Measurements from ENCODE around the gene HRG. TPM values are rescaled to one million over a fixed set of nuclear protein-coding genes. Genes with fewer than 3 reads are reported as not detected.

Gene HRG
- polyA plus RNA-seq, 1 experiment: not detected

DNA sequence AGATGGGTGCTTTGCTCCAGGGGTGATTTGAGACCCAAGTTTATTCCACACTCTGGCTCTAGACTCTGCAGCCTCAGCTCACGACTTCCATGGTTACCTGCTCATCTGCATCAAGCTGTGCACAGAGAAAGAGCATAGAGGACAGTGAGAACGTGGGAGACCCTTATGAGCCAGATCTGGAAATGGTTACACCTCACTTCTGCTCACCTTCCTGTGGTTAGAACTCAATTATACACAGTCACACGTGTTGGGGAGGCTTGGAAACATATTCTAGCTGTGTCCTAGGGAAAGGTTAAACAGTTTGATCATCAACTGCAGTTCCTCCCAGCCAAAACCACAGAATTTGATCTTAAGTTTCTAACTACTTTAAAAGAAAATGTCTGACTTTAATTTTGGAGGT, 23.8 kb upstream of the HRG start:
- H3K4me3 ChIP-seq (ENCODE audit: low read depth, low read length): no peak overlapping the region
- POLR2A ChIA-PET: no interaction called here
- CTCF ChIA-PET: no interaction called here
- no peak for DNase-seq (ENCODE audit: low read depth)
- TF ChIP-seq, protein P1, sequence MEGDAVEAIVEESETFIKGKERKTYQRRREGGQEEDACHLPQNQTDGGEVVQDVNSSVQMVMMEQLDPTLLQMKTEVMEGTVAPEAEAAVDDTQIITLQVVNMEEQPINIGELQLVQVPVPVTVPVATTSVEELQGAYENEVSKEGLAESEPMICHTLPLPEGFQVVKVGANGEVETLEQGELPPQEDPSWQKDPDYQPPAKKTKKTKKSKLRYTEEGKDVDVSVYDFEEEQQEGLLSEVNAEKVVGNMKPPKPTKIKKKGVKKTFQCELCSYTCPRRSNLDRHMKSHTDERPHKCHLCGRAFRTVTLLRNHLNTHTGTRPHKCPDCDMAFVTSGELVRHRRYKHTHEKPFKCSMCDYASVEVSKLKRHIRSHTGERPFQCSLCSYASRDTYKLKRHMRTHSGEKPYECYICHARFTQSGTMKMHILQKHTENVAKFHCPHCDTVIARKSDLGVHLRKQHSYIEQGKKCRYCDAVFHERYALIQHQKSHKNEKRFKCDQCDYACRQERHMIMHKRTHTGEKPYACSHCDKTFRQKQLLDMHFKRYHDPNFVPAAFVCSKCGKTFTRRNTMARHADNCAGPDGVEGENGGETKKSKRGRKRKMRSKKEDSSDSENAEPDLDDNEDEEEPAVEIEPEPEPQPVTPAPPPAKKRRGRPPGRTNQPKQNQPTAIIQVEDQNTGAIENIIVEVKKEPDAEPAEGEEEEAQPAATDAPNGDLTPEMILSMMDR (IDR thresholded peaks at IDR 0.05; ENCODE audit: insufficient read depth, low read depth, low read length): no peak
- H3K27me3 ChIP-seq (ENCODE audit: control insufficient read depth, insufficient read depth, low read length): peaks cover 7% of the 10 kb centered on the region
- no peaks in the 10 kb centered on the region for H3K36me3 ChIP-seq (ENCODE audit: control insufficient read depth, insufficient read depth, low read length)

DNA sequence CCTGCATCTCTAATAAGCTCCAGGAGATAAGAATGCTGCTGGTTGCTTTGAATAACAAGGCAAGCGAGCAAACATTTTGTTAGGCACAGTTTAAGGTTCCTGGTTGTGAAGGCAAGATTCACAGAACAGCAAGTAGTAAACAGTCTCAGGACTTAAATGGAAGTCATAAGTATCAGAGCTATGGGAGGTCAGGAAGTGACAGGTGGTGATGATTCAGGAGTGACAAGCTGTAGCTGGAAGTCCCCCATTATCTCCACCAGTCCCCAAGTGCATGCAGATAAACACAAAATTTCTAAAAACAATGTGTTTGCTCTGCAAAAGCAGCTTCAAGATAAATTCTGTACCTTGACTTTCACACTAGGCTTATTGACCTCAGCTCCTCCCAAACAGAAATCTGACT, 22.3 kb upstream of the HRG start:
- H3K4me3 ChIP-seq (ENCODE audit: low read depth, low read length): no peak overlapping the region
- POLR2A ChIA-PET: no interaction called here
- no peak for DNase-seq (ENCODE audit: low read depth)
- CTCF ChIA-PET: interaction anchor here (1.3 kb wide), 1 partner anchor 26 kb away, joined by 3 read pairs; no protein-coding TSS in a partner anchor
- peaks cover 4% of the 10 kb centered on the region; the same call in 1 of the 2 replicates for H3K27me3 ChIP-seq (ENCODE audit: control insufficient read depth, insufficient read depth, low read length)
- TF ChIP-seq, protein P1 (IDR thresholded peaks at IDR 0.05; ENCODE audit: insufficient read depth, low read depth, low read length): no peak
- H3K36me3 ChIP-seq (ENCODE audit: control insufficient read depth, insufficient read depth, low read length): no peaks in the 10 kb centered on the region

DNA sequence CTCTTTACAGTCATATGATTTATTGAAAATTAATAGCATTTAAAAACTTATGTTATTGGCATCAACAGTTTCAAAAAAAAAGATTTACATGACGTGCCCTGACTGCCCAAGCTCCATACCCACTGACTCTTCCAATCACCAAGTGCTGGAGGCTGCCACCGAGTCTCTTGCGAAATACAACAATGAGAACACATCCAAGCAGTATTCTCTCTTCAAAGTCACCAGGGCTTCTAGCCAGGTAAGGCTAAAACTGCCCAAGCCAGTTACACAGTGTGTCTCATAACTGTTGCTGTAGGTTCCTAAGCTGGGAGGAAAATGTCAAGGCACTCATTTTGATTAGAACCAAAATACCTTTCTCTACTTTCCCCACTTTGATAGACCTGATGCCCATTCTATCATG, 21.1 kb upstream of the HRG start:
- CTCF ChIA-PET: interaction anchor here (1.3 kb wide), 1 partner anchor 28 kb away, joined by 3 read pairs; no protein-coding TSS in a partner anchor
- Histone ChIP-seq H3K27me3 (ENCODE audit: control insufficient read depth, insufficient read depth, low read length) (peaks cover 4% of the 10 kb centered on the region; the same call in 1 of the 2 replicates), H3K36me3 (ENCODE audit: control insufficient read depth, insufficient read depth, low read length) (no peaks in the 10 kb centered on the region), H3K4me3 (ENCODE audit: low read depth, low read length) (no peak overlapping the region)
- DNase-seq (ENCODE audit: low read depth): no peak
- POLR2A ChIA-PET: no interaction called here
- TF ChIP-seq, protein P1 (IDR thresholded peaks at IDR 0.05; ENCODE audit: insufficient read depth, low read depth, low read length): no peak

DNA sequence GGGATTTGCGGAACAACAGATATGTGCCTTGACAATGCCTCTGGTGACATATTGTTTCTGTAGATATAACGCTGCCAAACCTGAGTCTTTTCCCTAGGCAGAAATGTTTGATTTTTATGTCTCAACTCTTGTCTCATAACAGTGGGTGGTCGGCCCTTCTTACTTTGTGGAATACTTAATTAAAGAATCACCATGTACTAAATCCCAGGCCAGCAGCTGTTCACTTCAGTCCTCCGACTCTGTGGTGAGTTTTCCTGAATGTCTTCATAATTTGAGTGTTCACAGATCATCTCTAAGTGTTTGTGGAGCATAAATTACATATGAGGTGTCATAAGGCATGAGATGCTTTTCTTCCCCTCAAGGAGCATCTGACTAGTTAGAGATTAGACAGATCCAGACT, 19.7 kb upstream of the HRG start:
- no peak for DNase-seq (ENCODE audit: low read depth)
- ChIA-PET POLR2A (no interaction called here), CTCF (no interaction called here)
- H3K36me3 ChIP-seq (ENCODE audit: control insufficient read depth, insufficient read depth, low read length): no peaks in the 10 kb centered on the region
- TF ChIP-seq, protein P1 (IDR thresholded peaks at IDR 0.05; ENCODE audit: insufficient read depth, low read depth, low read length): no peak
- H3K27me3 ChIP-seq (ENCODE audit: control insufficient read depth, insufficient read depth, low read length): peaks cover 4% of the 10 kb centered on the region; the same call in 1 of the 2 replicates
- H3K4me3 ChIP-seq (ENCODE audit: low read depth, low read length): no peak overlapping the region

DNA sequence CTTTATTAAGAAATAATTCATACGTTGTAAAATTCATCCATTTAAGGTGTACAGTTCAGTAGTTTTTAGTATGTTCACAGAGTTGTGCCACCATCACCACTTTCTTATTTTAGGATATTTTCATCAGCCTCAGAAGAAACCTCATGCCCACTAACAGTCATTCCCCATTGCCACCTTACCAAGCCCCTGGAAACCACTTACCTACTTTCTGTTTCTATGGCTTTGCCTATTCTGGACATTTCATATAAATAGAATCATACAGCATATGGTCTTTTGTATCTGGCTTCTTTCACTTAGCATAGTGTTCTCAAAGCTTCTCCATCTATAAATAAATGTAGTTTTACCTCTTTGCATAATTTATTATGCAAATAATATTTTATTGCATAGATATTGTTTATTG, 19.0 kb upstream of the HRG start:
- Histone ChIP-seq H3K27me3 (ENCODE audit: control insufficient read depth, insufficient read depth, low read length) (peaks cover 4% of the 10 kb centered on the region; the same call in 1 of the 2 replicates), H3K4me3 (ENCODE audit: low read depth, low read length) (no peak overlapping the region), H3K36me3 (ENCODE audit: control insufficient read depth, insufficient read depth, low read length) (no peaks in the 10 kb centered on the region)
- DNase-seq (ENCODE audit: low read depth): no peak
- CTCF ChIA-PET: no interaction called here
- TF ChIP-seq, protein P1 (IDR thresholded peaks at IDR 0.05; ENCODE audit: insufficient read depth, low read depth, low read length): no peak
- POLR2A ChIA-PET: no interaction called here
